ENCODE results near the gene SERPINE2. TPM values are rescaled to one million over a fixed set of nuclear protein-coding genes. Genes with fewer than 3 reads are reported as not detected.

The SERPINE2 gene
- total RNA-seq, 1 donor from 2014 or later = 5.6 TPM

GRCh38 chr2:224016963-224017362, 22.1 kb downstream of the SERPINE2 start:
- no peaks in the 10 kb centered on the region for H3K36me3 ChIP-seq
- H3K27me3 ChIP-seq (ENCODE audit: low read depth) = no peaks in the 10 kb centered on the region
- no peaks in the 10 kb centered on the region for H3K9me3 ChIP-seq
- no peak overlapping the region for H3K4me3 ChIP-seq
- no peaks in the 10 kb centered on the region for H3K4me1 ChIP-seq
- no peak for ATAC-seq
- intact Hi-C loops (cut with DNase I) = no loop called here
- no peak for DNase-seq
- no peak overlapping the region for H3K27ac ChIP-seq
- TF ChIP-seq CTCF (IDR thresholded peaks at IDR 0.05) = no peak

GRCh38 chr2:224014336-224014735, 24.8 kb downstream of the SERPINE2 start:
- Histone ChIP-seq H3K36me3 (no peaks in the 10 kb centered on the region), H3K27ac (no peak overlapping the region), H3K27me3 (ENCODE audit: low read depth) (no peaks in the 10 kb centered on the region), H3K4me1 (no peaks in the 10 kb centered on the region), H3K9me3 (no peaks in the 10 kb centered on the region), H3K4me3 (no peak overlapping the region)
- intact Hi-C loops (cut with DNase I) = no loop called here
- TF ChIP-seq CTCF (IDR thresholded peaks at IDR 0.05) = no peak
- no peak for DNase-seq
- no peak for ATAC-seq

GRCh38 chr2:224011837-224012236, 27.2 kb downstream of the SERPINE2 start:
- DNase-seq = no peak
- intact Hi-C loops (cut with DNase I) = no loop called here
- Histone ChIP-seq H3K9me3 (no peaks in the 10 kb centered on the region), H3K27ac (no peak overlapping the region), H3K36me3 (no peaks in the 10 kb centered on the region), H3K4me1 (no peaks in the 10 kb centered on the region), H3K27me3 (ENCODE audit: low read depth) (no peaks in the 10 kb centered on the region), H3K4me3 (no peak overlapping the region)
- no peak for ATAC-seq
- TF ChIP-seq CTCF (IDR thresholded peaks at IDR 0.05) = no peak

GRCh38 chr2:224009605-224010315, 29.3 kb downstream of the SERPINE2 start:
- intact Hi-C loops (cut with DNase I) = no loop called here
- H3K36me3 ChIP-seq = no peaks in the 10 kb centered on the region

GRCh38 chr2:224008702-224009261, 30.3 kb downstream of the SERPINE2 start:
- no peak for TF ChIP-seq CTCF (IDR thresholded peaks at IDR 0.05)
- ATAC-seq = no peak
- Histone ChIP-seq H3K4me1 (no peaks in the 10 kb centered on the region), H3K4me3 (no peak overlapping the region), H3K27me3 (ENCODE audit: low read depth) (no peaks in the 10 kb centered on the region), H3K27ac (no peak overlapping the region), H3K9me3 (no peaks in the 10 kb centered on the region), H3K36me3 (no peaks in the 10 kb centered on the region)
- intact Hi-C loops (cut with DNase I) = no loop called here
- DNase-seq = no peak

More at GRCh38 chr2:224009605-224010315, 29.3 kb downstream of the SERPINE2 start:
- ATAC-seq = no peak
- DNase-seq = no peak
- Histone ChIP-seq H3K4me1 (no peaks in the 10 kb centered on the region), H3K27ac (no peak overlapping the region), H3K9me3 (no peaks in the 10 kb centered on the region), H3K4me3 (no peak overlapping the region), H3K27me3 (ENCODE audit: low read depth) (no peaks in the 10 kb centered on the region)
- TF ChIP-seq CTCF (IDR thresholded peaks at IDR 0.05) = no peak
